Right lobe of liver (tissue), 6 donors: ENCODE results near the gene SH3RF3. TPM values are rescaled to one million over a fixed set of nuclear protein-coding genes. Genes with fewer than 3 reads are reported as not detected.

Experiments
- ATAC-seq, 4 donors: fragments of 200-7000 bp; cut with Tn5 transposase; one replicate each; pipeline ENCODE4 v1.9.1; 2020; ENCODE audit warnings: mild to moderate bottlenecking in 4 of 4, moderate library complexity in 4 of 4
- DNase-seq, 3 donors: peaks; one replicate each; pipeline ENCODE4 v3.0.0-alpha.2; 2020
- H3K27ac ChIP-seq, 3 donors: fragments of 200-600 bp; one replicate each; pipeline ENCODE4 v1.8.0; 2022
- H3K27me3 ChIP-seq, 2 donors: fragments of 200-600 bp; one replicate each; pipeline ENCODE4 v1.8.0; 2022
- H3K36me3 ChIP-seq, 4 donors: fragments of 200-600 bp; sonication (generic) in 1 of 4; one replicate each; pipeline versions ENCODE4 v1.5.1 to v1.8.0; 2017 to 2022; ENCODE audit warnings: control low read depth in 1 of 4
- H3K4me1 ChIP-seq, 4 donors: fragments of 200-600 bp; sonication (generic) in 1 of 4; one replicate each; pipeline versions ENCODE4 v1.5.1 to v1.8.0; 2017 to 2022; ENCODE audit warnings: control low read depth in 1 of 4
- H3K4me3 ChIP-seq, 3 donors: fragments of 200-600 bp; one replicate each; pipeline ENCODE4 v1.8.0; 2022
- H3K9me3 ChIP-seq, 4 donors: fragments of 200-600 bp; sonication (generic) in 1 of 4; one replicate each; pipeline versions ENCODE4 v1.5.1 to v1.8.0; 2017 to 2022; ENCODE audit warnings: control low read depth in 1 of 4
- POLR2A ChIP-seq: fragments of 450-650 bp; IDR thresholded peaks from one replicate; pipeline ENCODE4 v1.6.1; 2017; ENCODE audit warnings: antibody characterized with exemption, mild to moderate bottlenecking
- WGBS: methylation state at CpG from one replicate; pipeline ENCODE4 v1.1.6; 2018; ENCODE audit warnings: low coverage, low lambda C conversion rate; ENCODE audit not compliant: insufficient coverage; ENCODE audit errors: missing lambda C conversion rate; 5-methylcytosine and 5-hydroxymethylcytosine counted together
- intact Hi-C, 2 donors: fragments of 100-400 bp; cut with DNase I; formaldehyde crosslinking; loops; one replicate each; pipeline versions ENCODE4 v1.11.2 to v1.14.1; 2022
- total RNA-seq, 6 experiments: library from RNA; depleted of rRNA in 2 of 6; stranded (reverse); fragments of >200 nt in 2 of 6; fragmentation: NEBNext Ultra II Directional in 3 of 6; extraction: Animal tissue kit (Norgen Biotek cat#: 25700) in 3 of 6; gene quantifications; one replicate each; pipeline versions ENCODE4 v1.1.0 to v1.2.4, GENCODE V29; 2016 to 2023
- TF ChIP-seq, protein P1 (sequence below), 4 donors: fragments of 200-600 bp in 3 of 4; fragments of 450-650 bp in 1 of 4; IDR thresholded peaks; one replicate each; pipeline versions ENCODE4 v1.5.1 to v1.8.0; 2016 to 2022; ENCODE audit warnings: antibody characterized with exemption in 4 of 4, mild to moderate bottlenecking in 2 of 4
- donor health status: DM: no; HTN: yes; CAD: no.
- donor health status: DM: no; HTN: no; CAD: no.
- donor health status: DM: no; HTN: no; CAD: no.
- donor health status: DM: no; HTN: yes; CAD: no.
- donor health status: DM: no; HTN: yes; CAD: no.

The SH3RF3 gene
- total RNA-seq, 6 experiments from 2014 or later: 0.68 to 1.6 (median 1.2) TPM

DNA sequence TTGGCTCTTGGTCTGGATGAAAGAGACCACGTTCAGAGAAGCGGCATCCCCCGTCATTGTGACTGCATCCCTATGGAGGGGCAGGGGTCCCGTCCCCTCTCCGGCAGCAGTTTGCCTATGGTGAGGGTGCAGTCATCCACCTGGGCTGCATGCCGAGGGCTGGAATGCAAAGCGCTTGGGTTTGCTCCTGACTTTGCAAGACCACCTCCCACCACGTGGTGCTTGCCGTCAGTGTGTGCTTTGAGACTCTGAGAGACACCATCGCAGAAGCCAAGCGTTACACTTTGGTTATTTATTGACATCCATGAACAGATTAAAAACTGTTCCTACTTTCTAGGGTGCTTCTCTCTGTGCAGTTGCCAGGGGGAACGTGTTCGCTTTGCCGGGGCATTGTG, 59.5 kb downstream of the SH3RF3 start:
- WGBS: 49% methylated on average over 10 of the region's 14 CpGs
- H3K27me3 ChIP-seq: no peaks in the 10 kb centered on the region
- TF ChIP-seq, protein P1, sequence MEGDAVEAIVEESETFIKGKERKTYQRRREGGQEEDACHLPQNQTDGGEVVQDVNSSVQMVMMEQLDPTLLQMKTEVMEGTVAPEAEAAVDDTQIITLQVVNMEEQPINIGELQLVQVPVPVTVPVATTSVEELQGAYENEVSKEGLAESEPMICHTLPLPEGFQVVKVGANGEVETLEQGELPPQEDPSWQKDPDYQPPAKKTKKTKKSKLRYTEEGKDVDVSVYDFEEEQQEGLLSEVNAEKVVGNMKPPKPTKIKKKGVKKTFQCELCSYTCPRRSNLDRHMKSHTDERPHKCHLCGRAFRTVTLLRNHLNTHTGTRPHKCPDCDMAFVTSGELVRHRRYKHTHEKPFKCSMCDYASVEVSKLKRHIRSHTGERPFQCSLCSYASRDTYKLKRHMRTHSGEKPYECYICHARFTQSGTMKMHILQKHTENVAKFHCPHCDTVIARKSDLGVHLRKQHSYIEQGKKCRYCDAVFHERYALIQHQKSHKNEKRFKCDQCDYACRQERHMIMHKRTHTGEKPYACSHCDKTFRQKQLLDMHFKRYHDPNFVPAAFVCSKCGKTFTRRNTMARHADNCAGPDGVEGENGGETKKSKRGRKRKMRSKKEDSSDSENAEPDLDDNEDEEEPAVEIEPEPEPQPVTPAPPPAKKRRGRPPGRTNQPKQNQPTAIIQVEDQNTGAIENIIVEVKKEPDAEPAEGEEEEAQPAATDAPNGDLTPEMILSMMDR (IDR thresholded peaks at IDR 0.05): no peak
- no peak for TF ChIP-seq POLR2A
- peak in 1 of 3 donors; percentile 39 for DNase-seq
- no peak overlapping the region for H3K27ac ChIP-seq
- H3K4me3 ChIP-seq: no peak overlapping the region
- peaks cover 0 to 5% (median 0%) of the 10 kb centered on the region in 4 donors for H3K4me1 ChIP-seq
- no peaks in the 10 kb centered on the region for H3K9me3 ChIP-seq
- no peaks in the 10 kb centered on the region for H3K36me3 ChIP-seq
- no peak for ATAC-seq
- intact Hi-C loops: no loop called here

DNA sequence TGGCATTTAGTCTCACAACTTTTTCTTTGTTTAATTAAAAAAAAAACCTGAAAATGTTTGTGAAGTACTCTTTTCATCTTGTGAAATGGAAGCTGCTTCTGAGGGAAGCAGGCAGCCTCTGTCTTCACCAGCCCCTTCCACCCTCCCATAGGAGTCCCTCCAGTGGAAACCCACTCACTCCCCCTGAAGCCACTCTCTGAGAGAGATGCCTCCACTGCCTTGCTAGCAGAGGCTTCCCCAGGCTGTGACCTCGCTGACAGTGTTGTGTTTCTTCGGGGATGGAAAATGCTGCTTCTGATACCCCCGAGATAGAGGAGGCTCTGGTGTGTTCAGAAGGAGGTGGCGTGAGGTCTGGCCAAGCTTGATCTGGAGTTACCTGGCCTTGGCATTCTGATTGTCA, 59.9 kb downstream of the SH3RF3 start:
- no peak for TF ChIP-seq POLR2A
- TF ChIP-seq, protein P1 (IDR thresholded peaks at IDR 0.05): no peak
- no peaks in the 10 kb centered on the region for H3K27me3 ChIP-seq
- no peak overlapping the region for H3K27ac ChIP-seq
- ATAC-seq (no peak), DNase-seq (no peak)
- no peaks in the 10 kb centered on the region for H3K36me3 ChIP-seq
- intact Hi-C loops: no loop called here
- H3K4me1 ChIP-seq: peaks cover 0 to 5% (median 0%) of the 10 kb centered on the region in 4 donors
- 60% methylated on average over 3 of the region's 4 CpGs for WGBS
- no peaks in the 10 kb centered on the region for H3K9me3 ChIP-seq
- no peak overlapping the region for H3K4me3 ChIP-seq

DNA sequence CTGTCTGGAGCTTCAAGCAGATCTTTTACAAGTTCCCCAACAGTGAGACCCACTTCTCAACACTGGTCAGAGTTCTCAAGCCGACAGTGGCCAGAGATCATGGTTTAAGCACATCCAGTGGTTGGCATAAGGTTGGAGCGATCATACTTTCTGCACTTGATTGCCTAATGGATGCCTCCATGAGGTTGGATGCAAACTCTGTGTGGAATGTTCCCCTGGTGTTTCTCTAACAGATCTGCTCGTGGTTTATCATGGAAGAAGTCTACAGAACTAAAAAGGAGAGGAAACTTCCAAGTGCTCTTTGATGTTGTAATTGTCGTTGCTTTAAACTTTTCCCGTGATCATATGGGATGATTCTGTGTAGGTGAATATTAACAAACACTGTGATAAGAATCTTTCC, 60.7 kb downstream of the SH3RF3 start:
- H3K27ac ChIP-seq: no peak overlapping the region
- no peak for TF ChIP-seq POLR2A
- TF ChIP-seq, protein P1 (IDR thresholded peaks at IDR 0.05): no peak
- DNase-seq (no peak), ATAC-seq (no peak)
- WGBS: 62% methylated on average over 5 of the region's 5 CpGs
- H3K4me1 ChIP-seq: peaks cover 0 to 5% (median 0%) of the 10 kb centered on the region in 4 donors
- no peaks in the 10 kb centered on the region for H3K27me3 ChIP-seq
- H3K4me3 ChIP-seq: no peak overlapping the region
- intact Hi-C loops: no loop called here
- H3K36me3 ChIP-seq: no peaks in the 10 kb centered on the region
- H3K9me3 ChIP-seq: no peaks in the 10 kb centered on the region

DNA sequence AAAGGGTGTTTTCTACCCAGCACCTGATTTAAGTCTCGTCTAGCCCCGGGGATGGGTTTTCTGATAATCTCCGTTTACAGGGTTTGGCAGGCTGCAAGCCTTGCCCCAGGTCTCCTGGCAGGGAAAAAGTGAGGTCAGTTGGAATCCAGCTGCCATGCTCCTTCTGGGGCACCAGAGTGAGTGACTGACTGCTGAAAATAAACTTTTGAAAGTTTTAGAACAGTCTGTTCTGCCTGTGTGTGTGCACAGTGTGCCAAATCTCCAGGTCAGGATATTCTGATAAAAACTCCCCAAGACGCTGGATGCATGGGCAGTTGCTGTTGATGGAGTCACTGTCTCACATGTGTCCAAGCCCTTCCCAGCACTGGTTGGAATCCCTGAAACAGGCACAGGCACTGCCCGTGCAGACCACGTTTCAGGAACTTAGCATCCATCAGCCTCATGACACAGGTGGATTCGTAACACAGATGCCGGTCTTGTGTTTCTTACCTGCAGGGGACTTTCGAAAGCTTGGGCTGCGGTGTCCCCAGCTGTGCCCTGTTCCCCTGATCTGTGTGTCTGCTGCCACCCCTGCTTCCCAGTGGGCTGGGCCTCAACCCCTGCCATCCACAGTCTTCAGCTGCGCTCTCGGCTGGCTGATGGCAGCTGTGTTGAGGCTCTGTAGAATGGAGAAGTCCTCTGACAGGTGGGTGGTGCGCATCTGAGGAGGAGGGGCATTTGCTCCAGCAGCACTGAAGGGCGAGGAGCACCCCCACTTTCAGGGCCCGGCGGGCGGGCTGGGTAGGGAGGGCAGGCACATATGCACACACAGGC, 65.0 kb downstream of the SH3RF3 start:
- intact Hi-C loops: no loop called here
- no peaks in the 10 kb centered on the region for H3K27me3 ChIP-seq
- no peaks in the 10 kb centered on the region for H3K36me3 ChIP-seq
- 77% methylated on average over 7 of the region's 17 CpGs for WGBS
- H3K27ac ChIP-seq: no peak overlapping the region
- TF ChIP-seq, protein P1 (IDR thresholded peaks at IDR 0.05): no peak
- TF ChIP-seq POLR2A: no peak
- H3K4me3 ChIP-seq: no peak overlapping the region
- DNase-seq (peak in 1 of 3 donors; percentile 37), ATAC-seq (no peak)
- H3K4me1 ChIP-seq: no peaks in the 10 kb centered on the region
- no peaks in the 10 kb centered on the region for H3K9me3 ChIP-seq
